MM.1S (cell line): ENCODE measurements around the gene RNF125.

Experiments
- DNase-seq: peaks from one replicate; pipeline ENCODE4 v3.0.0-alpha.2; 2015
- H2AFZ ChIP-seq: fragments of 300-600 bp; sonication (generic); 2 replicates; pipeline ENCODE4 v1.6.0; 2016; ENCODE audit warnings: antibody characterized with exemption, low read length
- H3F3A ChIP-seq: fragments of 300-600 bp; sonication (generic); 2 replicates; pipeline ENCODE4 v1.6.1; 2016; ENCODE audit warnings: mild to moderate bottlenecking, antibody characterized with exemption, low read length, moderate library complexity, mixed read lengths; ENCODE audit not compliant: insufficient read depth
- H3K27ac ChIP-seq: fragments of 300-600 bp; sonication (generic); 2 replicates; pipeline ENCODE4 v1.5.1; 2016; ENCODE audit warnings: mild to moderate bottlenecking, low read length
- H3K27me3 ChIP-seq: fragments of 300-600 bp; sonication (generic); replicated peaks from 2 replicates; pipeline ENCODE4 v1.6.0; 2016; ENCODE audit warnings: low read length; ENCODE audit not compliant: insufficient read depth
- H3K36me3 ChIP-seq: fragments of 300-600 bp; sonication (generic); replicated peaks from 2 replicates; pipeline ENCODE4 v1.6.1; 2016; ENCODE audit warnings: mild to moderate bottlenecking, low read length, mixed read lengths; ENCODE audit not compliant: insufficient read depth
- H3K4me1 ChIP-seq: fragments of 300-600 bp; sonication (generic); 2 replicates; pipeline ENCODE4 v1.6.1; 2016; ENCODE audit warnings: low read length, mixed read lengths
- H3K4me2 ChIP-seq: fragments of 300-600 bp; sonication (generic); 2 replicates; pipeline ENCODE4 v1.6.0; 2016; ENCODE audit warnings: low read depth, low read length
- H3K4me3 ChIP-seq: fragments of 300-600 bp; sonication (generic); 2 replicates; pipeline ENCODE4 v1.5.1; 2016; ENCODE audit warnings: low read length, mixed read lengths
- H3K79me2 ChIP-seq: fragments of 300-600 bp; sonication (generic); 2 replicates; pipeline ENCODE4 v1.6.1; 2016; ENCODE audit warnings: mixed run types, low read length, mixed read lengths
- H3K9ac ChIP-seq: fragments of 300-600 bp; sonication (generic); 2 replicates; pipeline ENCODE4 v1.6.1; 2016; ENCODE audit warnings: low read length, mixed read lengths
- H3K9me2 ChIP-seq: fragments of 300-600 bp; sonication (generic); replicated peaks from 2 replicates; pipeline ENCODE4 v1.6.1; 2016; ENCODE audit warnings: mild to moderate bottlenecking, low read length, mixed read lengths; ENCODE audit not compliant: insufficient read depth
- H3K9me3 ChIP-seq: fragments of 300-600 bp; sonication (generic); replicated peaks from 2 replicates; pipeline ENCODE4 v1.6.1; 2016; ENCODE audit warnings: mild to moderate bottlenecking, low read length, mixed read lengths; ENCODE audit not compliant: insufficient read depth
- H4K20me1 ChIP-seq: fragments of 300-600 bp; sonication (generic); 2 replicates; pipeline ENCODE4 v1.6.1; 2016; ENCODE audit warnings: mild to moderate bottlenecking, low read length, moderate library complexity, mixed read lengths; ENCODE audit not compliant: insufficient read depth
- EZH2 ChIP-seq: fragments of 300-600 bp; sonication (generic); optimal IDR thresholded peaks from 2 replicates; pipeline ENCODE3; 2017; ENCODE audit warnings: low read depth, mild to moderate bottlenecking, antibody characterized with exemption, low read length, mixed read lengths
- EZH2phosphoT487 ChIP-seq: fragments of 300-600 bp; sonication (generic); IDR thresholded peaks from 2 replicates; pipeline ENCODE4 v1.6.1; 2018; ENCODE audit warnings: antibody characterized with exemption, low read length
- TF ChIP-seq, protein P1 (sequence below): fragments of 300-600 bp; sonication (generic); IDR thresholded peaks from 2 replicates; pipeline ENCODE4 v1.5.1; 2016; ENCODE audit warnings: antibody characterized with exemption, low read length, mixed read lengths

RNF125 gene

DNA sequence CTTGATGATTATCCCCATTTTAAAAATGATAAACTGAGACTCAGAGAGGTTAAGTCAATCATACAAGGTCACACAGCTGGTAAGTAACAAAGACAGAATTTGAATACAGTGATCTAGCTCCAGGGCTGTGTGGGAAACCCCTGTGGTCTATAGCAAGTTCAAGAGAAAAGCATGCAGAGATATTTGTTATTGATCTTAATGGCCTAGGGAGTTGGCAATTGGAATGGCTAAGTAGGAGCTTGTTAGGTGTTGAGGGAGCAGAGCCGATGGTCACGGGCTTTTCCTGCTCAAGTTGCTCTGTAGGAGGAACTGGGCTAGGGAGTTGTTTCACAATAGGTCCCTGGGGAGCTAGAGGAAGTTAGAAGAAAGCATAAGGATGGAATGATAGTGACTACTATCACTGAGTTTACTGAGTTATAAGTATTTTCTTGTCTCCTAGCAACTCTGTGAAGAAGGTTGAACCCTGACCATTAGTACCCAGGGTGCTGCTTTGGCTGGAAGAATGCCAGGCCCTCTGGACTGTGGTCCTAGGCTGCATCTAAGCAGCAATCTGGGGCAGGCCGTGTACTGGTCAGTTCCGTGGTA is 30.0 kb downstream of the RNF125 start:
- TF ChIP-seq EZH2phosphoT487 (no peak), EZH2 (no peak)
- TF ChIP-seq, protein P1, sequence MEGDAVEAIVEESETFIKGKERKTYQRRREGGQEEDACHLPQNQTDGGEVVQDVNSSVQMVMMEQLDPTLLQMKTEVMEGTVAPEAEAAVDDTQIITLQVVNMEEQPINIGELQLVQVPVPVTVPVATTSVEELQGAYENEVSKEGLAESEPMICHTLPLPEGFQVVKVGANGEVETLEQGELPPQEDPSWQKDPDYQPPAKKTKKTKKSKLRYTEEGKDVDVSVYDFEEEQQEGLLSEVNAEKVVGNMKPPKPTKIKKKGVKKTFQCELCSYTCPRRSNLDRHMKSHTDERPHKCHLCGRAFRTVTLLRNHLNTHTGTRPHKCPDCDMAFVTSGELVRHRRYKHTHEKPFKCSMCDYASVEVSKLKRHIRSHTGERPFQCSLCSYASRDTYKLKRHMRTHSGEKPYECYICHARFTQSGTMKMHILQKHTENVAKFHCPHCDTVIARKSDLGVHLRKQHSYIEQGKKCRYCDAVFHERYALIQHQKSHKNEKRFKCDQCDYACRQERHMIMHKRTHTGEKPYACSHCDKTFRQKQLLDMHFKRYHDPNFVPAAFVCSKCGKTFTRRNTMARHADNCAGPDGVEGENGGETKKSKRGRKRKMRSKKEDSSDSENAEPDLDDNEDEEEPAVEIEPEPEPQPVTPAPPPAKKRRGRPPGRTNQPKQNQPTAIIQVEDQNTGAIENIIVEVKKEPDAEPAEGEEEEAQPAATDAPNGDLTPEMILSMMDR: no peak
- H3K27me3 ChIP-seq: no peaks in the 10 kb centered on the region
- no peak for DNase-seq
- no peaks in the 10 kb centered on the region for H3K4me1 ChIP-seq
- H3K9me3 ChIP-seq: no peaks in the 10 kb centered on the region
- no peaks in the 10 kb centered on the region for H3K79me2 ChIP-seq
- no peak overlapping the region for H3K9ac ChIP-seq
- no peak overlapping the region for H3K4me3 ChIP-seq
- H3K4me2 ChIP-seq: no peak overlapping the region
- H3K9me2 ChIP-seq: no peaks in the 10 kb centered on the region
- no peaks in the 10 kb centered on the region for H3K36me3 ChIP-seq
- H3K27ac ChIP-seq: no peak overlapping the region
- no peaks in the 10 kb centered on the region for H4K20me1 ChIP-seq
- H3F3A ChIP-seq: no peaks in the 10 kb centered on the region
- H2AFZ ChIP-seq: no peak overlapping the region

DNA sequence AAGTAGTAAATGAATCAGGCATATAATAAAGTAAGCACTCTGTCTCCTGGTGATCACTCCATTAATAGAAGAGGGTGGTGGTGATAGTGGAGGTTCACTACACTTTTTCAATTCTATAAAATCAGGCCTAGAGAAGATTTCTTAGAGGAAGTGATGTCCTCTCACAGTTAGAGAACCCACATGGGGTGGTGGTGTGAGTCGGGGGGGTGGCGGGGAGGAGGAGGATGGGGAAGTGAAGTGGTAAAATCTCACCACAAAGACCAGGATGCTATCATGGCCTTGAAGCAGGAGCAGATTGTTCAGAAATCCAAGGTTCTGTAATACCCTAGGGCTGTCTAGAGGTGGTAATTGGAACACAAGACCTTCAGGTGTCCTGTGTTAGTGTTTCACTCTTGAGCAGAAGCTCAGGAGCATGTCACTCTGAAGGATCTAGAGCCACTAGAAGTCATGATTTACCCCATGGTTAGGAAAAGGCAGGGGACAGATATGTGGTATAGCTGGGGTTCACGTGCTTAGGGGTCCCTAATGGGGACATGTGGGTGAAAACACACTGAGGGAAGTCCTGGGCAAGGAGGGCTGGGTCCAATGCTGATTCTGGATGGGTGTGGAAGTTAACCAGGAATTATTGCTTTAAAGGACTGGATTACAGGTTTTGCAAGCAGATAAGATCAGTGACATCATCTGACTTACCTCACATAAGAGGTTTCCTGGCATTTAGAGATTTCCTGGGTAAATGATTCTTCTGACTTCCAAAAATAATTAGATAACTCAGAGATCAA is 31.0 kb downstream of the RNF125 start:
- Histone ChIP-seq H3K4me2 (no peak overlapping the region), H3K36me3 (no peaks in the 10 kb centered on the region), H3K9ac (no peak overlapping the region), H3K9me3 (no peaks in the 10 kb centered on the region), H3K4me3 (no peak overlapping the region), H2AFZ (no peak overlapping the region), H3K4me1 (no peaks in the 10 kb centered on the region), H3F3A (no peaks in the 10 kb centered on the region), H4K20me1 (no peaks in the 10 kb centered on the region), H3K27ac (no peak overlapping the region), H3K9me2 (no peaks in the 10 kb centered on the region), H3K27me3 (no peaks in the 10 kb centered on the region), H3K79me2 (no peaks in the 10 kb centered on the region)
- DNase-seq: no peak
- TF ChIP-seq, protein P1: no peak
- TF ChIP-seq EZH2 (no peak), EZH2phosphoT487 (no peak)

DNA sequence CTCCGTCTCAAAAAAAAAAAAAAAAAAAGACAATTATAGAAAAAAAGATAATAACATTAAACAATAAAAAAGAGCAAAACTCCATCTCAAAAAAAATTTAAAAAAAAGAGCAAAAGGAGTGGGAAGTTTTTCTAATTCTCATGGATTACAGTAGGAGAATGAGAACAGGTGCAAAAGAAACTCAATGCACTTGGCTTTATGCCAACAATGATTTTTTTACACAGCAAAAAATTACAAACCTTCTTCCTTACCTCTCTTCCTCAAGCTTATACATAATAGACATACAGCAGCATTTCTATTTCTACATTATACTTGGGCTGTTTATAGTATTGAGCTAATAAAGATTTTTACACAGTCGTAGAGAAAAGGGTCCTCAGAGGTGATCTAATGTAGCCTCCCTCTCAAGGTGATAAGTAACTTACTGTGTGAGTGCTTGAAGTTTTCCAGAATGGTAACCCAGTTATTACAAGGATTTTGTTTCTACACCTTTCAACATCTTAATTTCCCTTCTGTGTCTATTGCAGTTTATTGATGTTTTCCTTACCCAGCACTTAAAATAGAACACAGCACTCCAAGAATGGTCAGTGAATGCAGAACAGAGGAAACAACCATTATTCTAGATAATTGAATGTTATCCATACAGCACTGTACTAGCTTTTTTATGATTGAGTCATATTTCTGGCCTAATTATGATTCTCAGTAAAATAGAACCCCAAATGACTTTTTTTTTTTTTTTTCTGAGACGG is 38.2 kb downstream of the RNF125 start:
- Histone ChIP-seq H4K20me1 (no peaks in the 10 kb centered on the region), H3K4me3 (no peak overlapping the region), H3K4me1 (no peaks in the 10 kb centered on the region), H3K27me3 (no peaks in the 10 kb centered on the region), H3K79me2 (no peaks in the 10 kb centered on the region), H3K4me2 (no peak overlapping the region), H3K9me2 (no peaks in the 10 kb centered on the region), H2AFZ (no peak overlapping the region), H3K9ac (no peak overlapping the region), H3F3A (no peaks in the 10 kb centered on the region), H3K27ac (no peak overlapping the region), H3K36me3 (no peaks in the 10 kb centered on the region), H3K9me3 (no peaks in the 10 kb centered on the region)
- no peak for TF ChIP-seq EZH2phosphoT487
- TF ChIP-seq, protein P1: no peak
- no peak for TF ChIP-seq EZH2
- no peak for DNase-seq
